K562 (cell line): ENCODE results near the gene MATN1. TPM values are rescaled to one million over a fixed set of nuclear protein-coding genes. Genes with fewer than 3 reads are reported as not detected.
A peak's percentile ranks its signal among the peaks of the same experiment; 100 is the strongest.

Experiments used
- ARID3A ChIP-seq: IDR thresholded peaks from 2 replicates; pipeline ENCODE4 v1.6.1; 2012; ENCODE audit warnings: low read depth, low read length, improper control_type of control experiment, borderline replicate concordance
- ATF4 ChIP-seq: fragments of 450-650 bp; formaldehyde crosslinking; IDR thresholded peaks from 2 replicates; pipeline ENCODE4 v1.4.0; 2022; ENCODE audit warnings: mild to moderate bottlenecking, moderate library complexity
- E2F8 ChIP-seq: fragments of 450-650 bp; IDR thresholded peaks from 2 replicates; pipeline ENCODE4 v1.7.1; 2018; ENCODE audit warnings: mild to moderate bottlenecking, low read depth; ENCODE audit not compliant: partially characterized antibody
- ELF4 ChIP-seq: fragments of 450-650 bp; formaldehyde crosslinking; IDR thresholded peaks from 2 replicates; pipeline ENCODE4 v1.4.0; 2022; ENCODE audit warnings: missing genetic modification characterization
- HMG20B ChIP-seq: fragments of 250-450 bp; sonication (Bioruptor Pico); IDR thresholded peaks from 2 replicates; pipeline ENCODE4 v1.5.0; 2021; ENCODE audit warnings: mild to moderate bottlenecking
- IRF9 ChIP-seq: fragments of 450-650 bp; IDR thresholded peaks from 2 replicates; pipeline ENCODE4 v1.6.1; 2016; ENCODE audit warnings: missing biosample characterization, missing genetic modification characterization
- KLF6 ChIP-seq: fragments of 250-450 bp; sonication (Bioruptor Pico); IDR thresholded peaks from 2 replicates; pipeline ENCODE4 v1.4.0; 2020; ENCODE audit warnings: mild to moderate bottlenecking, moderate library complexity, borderline replicate concordance
- MCM5 ChIP-seq: fragments of 450-650 bp; IDR thresholded peaks from 2 replicates; pipeline ENCODE4 v1.6.1; 2016; ENCODE audit warnings: low read depth
- MEIS2 ChIP-seq: fragments of 450-650 bp; IDR thresholded peaks from 2 replicates; pipeline ENCODE4 v1.6.1; 2014; ENCODE audit warnings: mild to moderate bottlenecking; ENCODE audit not compliant: partially characterized antibody
- MTA3 ChIP-seq: fragments of 450-650 bp; formaldehyde crosslinking; IDR thresholded peaks from 2 replicates; pipeline ENCODE4 v1.6.1; 2017; ENCODE audit warnings: mild to moderate bottlenecking, borderline replicate concordance
- PHTF2 ChIP-seq: fragments of 250-450 bp; sonication (Bioruptor Pico); IDR thresholded peaks from 2 replicates; pipeline ENCODE4 v1.5.0; 2021; ENCODE audit warnings: mild to moderate bottlenecking
- POLR2AphosphoS2 ChIP-seq: IDR thresholded peaks from 2 replicates; pipeline ENCODE4 v1.6.1; 2012; ENCODE audit warnings: low read length, improper control_type of control experiment
- RAD21 ChIP-seq, 2 experiments: fragments of 250-450 bp in 1 of 2; fragments of 450-650 bp in 1 of 2; sonication (Bioruptor Pico) in 1 of 2; formaldehyde crosslinking in 1 of 2; IDR thresholded peaks in 1 of 2; conservative IDR thresholded peaks in 1 of 2; 2 replicates each; pipeline versions ENCODE4 v1.4.0 to v1.8.0; 2020 to 2022; ENCODE audit warnings: mild to moderate bottlenecking in 2 of 2, moderate library complexity in 1 of 2
- TEAD1 ChIP-seq, 2 experiments: fragments of 450-650 bp in 1 of 2; sonication (generic) in 1 of 2; formaldehyde crosslinking; IDR thresholded peaks; 2 replicates each; pipeline versions ENCODE4 v1.4.0 to v1.8.0; 2020 to 2022; ENCODE audit warnings: mild to moderate bottlenecking in 2 of 2, missing genetic modification reagents in 1 of 2
- THRB ChIP-seq: fragments of 450-650 bp; formaldehyde crosslinking; conservative IDR thresholded peaks from 2 replicates; pipeline ENCODE4 v1.4.0; 2022; ENCODE audit warnings: mild to moderate bottlenecking, missing genetic modification characterization
- ZBTB1 ChIP-seq: sonication (generic); formaldehyde crosslinking; IDR thresholded peaks from 2 replicates; pipeline ENCODE4 v1.8.1; 2023; ENCODE audit warnings: missing genetic modification reagents, low read depth, mild to moderate bottlenecking, borderline replicate concordance
- ZKSCAN1 ChIP-seq: fragments of 150-350 bp; IDR thresholded peaks from 2 replicates; pipeline ENCODE4 v1.6.1; 2016; ENCODE audit warnings: low read depth, low read length
- polyA plus RNA-seq, 8 experiments: library from polyadenylated mRNA; depleted of rRNA in 4 of 8; stranded (reverse) in 5 of 8; unstranded in 3 of 8; fragments of >200 nt; fragmentation: Nextera tagmentation in 2 of 8; fragmentation: Illumina TruSeq in 1 of 8; extraction: Ambion mirVana in 2 of 8; extraction: Trizol in 1 of 8; gene quantifications; 2 replicates each; pipeline versions ENCODE4 v1.2.1 to v1.2.3, GENCODE V29; 2011 to 2014; ENCODE audit warnings: inconsistent platforms in 1 of 8, missing spikeins in 1 of 8
- total RNA-seq, 7 experiments: library from RNA; depleted of rRNA in 6 of 7; stranded (reverse); fragments of >200 nt in 6 of 7; fragmentation: Illumina TruSeq in 2 of 7; extraction: Trizol in 2 of 7; gene quantifications; 2 replicates each; pipeline versions ENCODE4 v1.2.1 to v1.2.3, GENCODE V29; 2011 to 2021; ENCODE audit warnings: low replicate concordance in 1 of 7

Gene MATN1
- total and polyA plus RNA-seq, 9 of the 15 experiments (the other 6 are each of a cell fraction or from before 2014, with no cell fraction given), result 0.10 to 2.3 (median 1.2) TPM

GRCh38 chr1:30731109-30731805 is 7.9 kb upstream of the MATN1 start (continued):
- TF ChIP-seq E2F8 (no peak), MTA3 (no peak), PHTF2 (no peak), IRF9 (no peak), ZBTB1 (no peak), POLR2AphosphoS2 (no peak), TEAD1 (CRISPR knock-in tag; IDR thresholded peaks at IDR 0.05) (0 out of 4 replicates have a peak, but pooled peaks of 1 of the 2 experiments have one; percentile 31), ELF4 (CRISPR knock-in tag) (peak; percentile 12; the same call in 1 of the 2 replicates), RAD21 (CRISPR knock-in tag; conservative IDR thresholded peaks at IDR 0.05 in 1 of 2, IDR thresholded peaks at IDR 0.05 in 1 of 2) (peak in 1 of 2 experiments; percentile 27; a peak in 1 of 4 replicates), MCM5 (no peak), ATF4 (CRISPR knock-in tag) (no peak), KLF6 (peak; percentile 19; the same call in 1 of the 2 replicates), ZKSCAN1 (peak; percentile 98), THRB (0 out of 2 replicates have a peak, but pooled peaks have one; percentile 43), HMG20B (CRISPR knock-in tag) (no peak), MEIS2 (no peak), ARID3A (no peak)
